HG02642 (cell line): ENCODE measurements around the gene CSTF3.
"Not testable (repeated sequence)": the region's sequence is repeated elsewhere in the genome, so short reads cannot be mapped to it uniquely, and the experiment has no call there.

Experiments used
- ATAC-seq: cut with Tn5 transposase; IDR thresholded peaks from one replicate; pipeline ENCODE4 v1.9.1; 2021; ENCODE audit warnings: mild to moderate bottlenecking; ENCODE audit not compliant: unreplicated experiment, poor library complexity

CSTF3 gene

GRCh38 chr11:33103836-33104235 lies 57.4 kb downstream of the CSTF3 start:
- ATAC-seq: no peak

- no peak for ATAC-seq
These were observed 67.1 kb downstream of the CSTF3 start for GRCh38 chr11:33094157-33094556.

GRCh38 chr11:33089776-33090175 lies 71.5 kb downstream of the CSTF3 start:
- ATAC-seq: no peak

- ATAC-seq: no peak
These were observed 75.3 kb downstream of the CSTF3 start for GRCh38 chr11:33086017-33086416.

GRCh38 chr11:33083918-33084317 lies 77.4 kb downstream of the CSTF3 start:
- ATAC-seq: no peak

GRCh38 chr11:33072465-33072864 lies 88.8 kb downstream of the CSTF3 start:
- no peak for ATAC-seq

GRCh38 chr11:33068611-33069340 lies 92.5 kb downstream of the CSTF3 start:
- no peak for ATAC-seq

- no peak for ATAC-seq
These were observed 94.0 kb downstream of the CSTF3 start for GRCh38 chr11:33067294-33067693.

- peak; percentile 63 for ATAC-seq
These were observed 95.7 kb downstream of the CSTF3 start for GRCh38 chr11:33065445-33066178.

- ATAC-seq: no peak
These were observed 96.4 kb downstream of the CSTF3 start for GRCh38 chr11:33064866-33065265.

- ATAC-seq: no peak
These were observed 97.1 kb downstream of the CSTF3 start for GRCh38 chr11:33064033-33064825.

- ATAC-seq: peak; percentile 52
These were observed 97.9 kb downstream of the CSTF3 start for GRCh38 chr11:33063326-33063881.

- no peak for ATAC-seq
These were observed 99.1 kb downstream of the CSTF3 start for GRCh38 chr11:33062137-33062536.

- no peak for ATAC-seq
These were observed 101.0 kb downstream of the CSTF3 start for GRCh38 chr11:33060271-33060670.

- no peak for ATAC-seq
These were observed 101.8 kb downstream of the CSTF3 start for GRCh38 chr11:33059331-33060007.

GRCh38 chr11:33057284-33057683 lies 104.0 kb downstream of the CSTF3 start:
- ATAC-seq: no peak

GRCh38 chr11:33055375-33055774 lies 105.9 kb downstream of the CSTF3 start:
- ATAC-seq: no peak

GRCh38 chr11:33052231-33052630 lies 109.0 kb downstream of the CSTF3 start:
- ATAC-seq: no peak

GRCh38 chr11:33049565-33050408 lies 111.5 kb downstream of the CSTF3 start:
- ATAC-seq: not testable (repeated sequence)
